GM19467 (cell line): ENCODE data around the gene LENG9.
"Not testable (repeated sequence)": the region's sequence is repeated elsewhere in the genome, so short reads cannot be mapped to it uniquely, and the experiment has no call there.

Experiments
- ATAC-seq: cut with Tn5 transposase; IDR thresholded peaks from one replicate; pipeline ENCODE4 v1.9.1; 2021; ENCODE audit warnings: mild to moderate bottlenecking, moderate library complexity; ENCODE audit not compliant: unreplicated experiment

Gene LENG9

DNA sequence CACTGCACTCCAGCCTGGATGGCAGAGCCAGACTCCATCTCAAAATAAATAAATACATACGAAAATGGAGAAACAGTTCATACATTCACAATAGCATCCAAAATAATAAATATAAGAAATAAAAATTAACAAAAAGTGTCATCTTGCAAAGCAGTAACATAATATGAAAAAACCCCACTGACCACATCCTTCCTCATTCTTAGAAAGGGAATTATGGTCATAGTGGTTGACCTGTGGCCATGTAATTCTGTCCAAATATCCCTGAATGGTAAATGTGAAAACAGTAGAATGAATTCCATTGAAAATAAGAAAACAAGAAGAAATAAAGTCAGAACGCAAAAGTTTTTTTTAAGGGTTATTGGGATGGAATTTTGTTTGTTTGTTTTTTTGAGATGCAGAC is 16.5 kb upstream of the LENG9 start:
- no peak for ATAC-seq

- ATAC-seq, result no peak
Observed at GRCh38 chr19:54478677-54479266, 15.2 kb upstream of the LENG9 start.

DNA sequence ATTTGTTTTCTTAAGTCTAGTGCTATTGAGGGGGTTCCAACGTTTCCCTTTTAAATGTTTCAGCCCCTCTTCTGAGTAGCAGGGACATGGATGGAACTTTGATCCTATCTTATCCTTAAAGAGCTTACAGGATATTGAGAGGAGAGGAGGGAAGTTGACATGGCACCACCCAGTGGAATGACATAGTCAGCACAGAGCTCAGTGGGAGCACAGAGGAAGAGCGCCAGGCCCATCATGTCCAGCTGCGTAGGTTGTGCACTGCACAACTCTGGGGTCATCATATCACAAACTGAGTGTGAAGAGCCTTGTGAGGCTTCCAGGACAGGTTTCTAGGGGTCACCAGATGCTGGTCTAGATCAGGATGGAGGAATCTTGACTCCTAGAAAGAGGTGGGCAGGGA is 14.1 kb upstream of the LENG9 start:
- ATAC-seq, result no peak

GRCh38 chr19:54475706-54476105 is 12.1 kb upstream of the LENG9 start:
- no peak for ATAC-seq

- ATAC-seq, result no peak
Observed at GRCh38 chr19:54473892-54474372, 10.4 kb upstream of the LENG9 start.

GRCh38 chr19:54473071-54473891 is 9.7 kb upstream of the LENG9 start, which contains the start of gene CDC42EP5:
Gene CDC42EP5 (minus strand): TSS chr19:54473296. CDS start chr19:54465547, 7,749 bp downstream.
- no peak for ATAC-seq

GRCh38 chr19:54470991-54471782 is 7.6 kb upstream of the LENG9 start:
- ATAC-seq, result no peak

DNA sequence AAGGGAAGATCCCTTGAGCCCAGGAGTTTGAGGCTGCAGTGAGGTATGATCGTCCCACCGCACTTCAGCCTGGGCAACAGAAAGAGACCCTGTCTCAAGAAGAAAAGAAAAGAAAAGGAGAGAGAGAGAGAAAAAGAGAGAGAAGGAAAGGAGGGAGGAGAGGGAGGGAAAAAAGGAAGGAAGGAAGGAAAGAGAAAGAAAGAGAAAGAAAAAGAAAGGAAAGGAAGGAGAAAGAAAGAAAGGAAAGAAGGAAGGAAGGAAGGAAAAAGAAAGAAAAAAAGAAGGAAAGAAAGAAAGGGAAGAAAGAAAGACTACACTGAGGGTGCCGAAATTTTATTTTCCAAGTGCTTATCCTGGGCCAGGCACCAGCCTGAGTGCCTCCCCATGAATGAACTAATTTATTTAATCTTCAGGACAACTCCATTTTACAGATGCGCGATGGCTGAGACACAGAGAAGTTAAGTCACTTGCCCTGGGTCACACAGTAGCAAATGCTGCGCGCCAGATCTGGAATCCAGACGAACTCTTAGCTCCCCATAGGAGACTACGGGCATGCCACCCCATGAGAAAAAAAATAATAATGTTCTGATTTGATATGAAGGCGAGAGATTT is 6.8 kb upstream of the LENG9 start:
- ATAC-seq, result no peak

- no peak for ATAC-seq
Observed at GRCh38 chr19:54469496-54469934, 5.9 kb upstream of the LENG9 start.

GRCh38 chr19:54466110-54466480 is 2.5 kb upstream of the LENG9 start:
- not testable (repeated sequence) for ATAC-seq

DNA sequence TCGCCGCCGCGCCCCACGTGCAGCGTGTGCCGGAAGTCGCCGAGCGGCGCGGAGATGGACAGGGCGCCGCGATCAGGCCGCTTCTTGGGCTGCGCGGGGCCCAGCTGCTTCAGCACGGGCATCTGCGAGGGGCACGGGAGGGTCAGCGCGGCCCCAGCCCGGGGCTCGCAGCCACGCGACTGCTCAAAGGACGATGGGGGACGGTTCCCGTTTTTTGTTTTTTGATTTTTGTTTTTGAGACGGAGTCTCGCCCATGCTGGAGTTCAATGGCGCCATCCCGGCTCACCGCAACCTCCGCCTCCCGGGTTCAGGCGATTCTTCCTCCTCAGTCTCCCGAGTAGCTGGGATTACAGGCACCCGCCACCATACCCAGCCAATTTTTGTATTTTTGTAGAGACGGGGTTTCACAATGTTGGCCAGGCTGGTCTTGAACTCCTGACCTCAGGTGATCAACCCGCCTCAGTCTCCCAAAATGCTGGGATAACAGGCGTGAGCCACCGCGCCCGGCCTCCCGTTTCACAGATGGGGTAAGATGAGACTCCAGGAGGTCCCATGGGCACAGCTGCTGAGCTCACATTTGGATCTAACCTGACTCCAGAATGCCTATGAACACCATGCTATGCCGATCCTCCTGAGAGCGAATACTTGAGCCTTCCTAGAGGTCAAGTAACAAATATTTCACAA is 2.0 kb upstream of the LENG9 start:
- ATAC-seq, result no peak

- ATAC-seq, result peak; percentile 38
Observed at GRCh38 chr19:54464630-54465425, 1.2 kb upstream of the LENG9 start.

GRCh38 chr19:54464044-54464629 is 559 bp upstream of the LENG9 start:
- peak; percentile 45 for ATAC-seq

DNA sequence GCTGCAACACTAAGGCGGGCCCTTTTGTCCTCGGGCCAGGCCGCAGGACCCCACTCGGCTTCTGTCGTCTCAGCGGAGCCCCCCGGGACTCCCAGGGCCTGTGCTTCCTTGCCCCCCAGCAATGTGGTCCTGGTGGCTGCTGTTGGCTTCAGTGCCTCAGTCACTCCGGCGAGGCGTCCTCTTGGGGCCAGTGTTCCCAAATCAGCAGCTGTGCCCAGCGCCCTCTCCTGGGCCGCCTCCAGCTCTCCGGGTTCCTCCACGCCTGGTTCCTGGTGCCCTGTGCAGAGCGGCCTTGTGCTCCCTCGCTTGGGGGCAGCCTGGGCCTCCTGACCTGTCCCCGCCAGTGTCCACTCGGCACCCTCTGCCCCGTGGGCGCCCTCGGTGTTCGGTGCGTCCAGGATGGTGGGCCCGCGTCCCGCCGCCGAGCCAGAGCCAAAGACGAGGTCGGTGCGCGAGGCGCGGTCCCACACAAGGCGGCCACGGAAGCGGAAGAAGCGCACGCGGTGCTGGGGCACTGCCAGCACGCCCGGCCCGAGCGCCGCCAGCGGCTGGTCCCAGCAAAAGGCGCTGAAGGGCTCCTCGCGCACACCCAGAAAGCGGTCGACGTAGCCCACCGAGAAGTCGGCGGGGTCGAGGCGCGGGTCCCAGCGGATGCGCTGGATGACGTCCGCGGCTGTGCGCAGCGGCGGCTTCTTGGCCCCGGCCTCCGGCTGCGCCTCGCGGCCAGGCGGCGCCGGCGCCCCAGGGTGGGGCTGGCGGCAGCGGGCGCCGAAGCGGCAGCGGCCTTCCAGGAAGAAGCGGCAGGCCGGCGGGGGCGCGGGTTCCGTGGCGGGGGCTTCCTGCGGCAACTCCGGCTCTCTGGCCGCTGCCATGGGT is 685 bp downstream of the LENG9 start:
- ATAC-seq, result peak; percentile 11

- ATAC-seq, result no peak
Observed at GRCh38 chr19:54462047-54462654, 1.4 kb downstream of the LENG9 start.

DNA sequence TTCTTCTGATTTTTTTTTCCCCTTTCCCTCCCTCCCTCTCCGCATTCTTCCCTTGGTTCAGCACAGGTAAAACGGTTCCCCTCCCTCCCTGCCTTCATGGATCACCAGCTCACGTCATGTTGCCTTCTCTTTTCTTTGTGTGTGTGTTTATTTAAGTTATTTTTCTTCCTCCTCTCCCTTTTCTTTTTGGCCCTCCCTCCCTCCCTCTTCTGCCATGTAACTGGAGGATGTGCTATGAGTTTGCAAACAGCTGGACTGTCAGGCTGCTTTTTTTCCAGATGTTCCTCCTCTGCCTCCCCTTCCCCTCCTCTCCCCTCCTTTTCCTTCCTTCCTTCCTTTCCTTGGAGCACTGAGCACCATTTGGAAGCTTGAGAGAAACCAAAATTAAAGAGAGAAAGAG is 2.0 kb downstream of the LENG9 start:
- no peak for ATAC-seq

DNA sequence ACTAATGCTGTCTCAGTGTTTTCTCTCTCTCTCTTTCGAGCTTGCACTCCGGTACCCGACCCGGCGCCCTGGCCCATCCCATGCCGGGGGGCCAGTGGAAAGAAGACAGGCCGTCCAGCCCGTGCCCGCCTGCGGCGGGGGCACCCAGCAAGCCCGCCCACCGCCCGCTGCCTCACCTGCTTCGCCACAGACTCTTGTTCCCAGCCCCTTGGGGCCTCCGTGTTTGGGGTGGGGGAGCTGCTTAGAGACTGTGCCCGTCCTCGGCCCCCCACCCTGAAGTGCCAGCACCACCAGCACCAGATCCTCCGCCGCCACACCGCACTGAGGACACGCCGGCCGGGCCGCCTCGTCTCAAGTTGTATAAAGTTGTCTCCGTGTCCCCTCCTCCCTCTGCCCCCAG is 2.4 kb downstream of the LENG9 start:
- ATAC-seq, result no peak
